Neural cell (in vitro differentiated cells): ENCODE data around the gene ATAD1. TPM values are rescaled to one million over a fixed set of nuclear protein-coding genes. Genes with fewer than 3 reads are reported as not detected.

Experiments used
- H2AFZ ChIP-seq: fragments of 200-600, 300-800 bp; sonication (generic), shearing (Covaris generic); 2 replicates; pipeline ENCODE4 v1.6.0; 2014; ENCODE audit warnings: low read depth, mild to moderate bottlenecking, antibody characterized with exemption, low read length, moderate library complexity
- H3F3A ChIP-seq: fragments of 200-600 bp; shearing (Covaris generic); 2 replicates; pipeline ENCODE4 v1.6.1; 2016; ENCODE audit warnings: mild to moderate bottlenecking, moderate library complexity, mixed read lengths, antibody characterized with exemption, low read length; ENCODE audit not compliant: insufficient read depth, poor library complexity, severe bottlenecking
- H3K27ac ChIP-seq: fragments of 200-600, 300-800 bp; sonication (generic), shearing (Covaris generic); 2 replicates; pipeline ENCODE4 v1.5.1; 2014; ENCODE audit warnings: mild to moderate bottlenecking, low read length, moderate library complexity
- H3K27me3 ChIP-seq: fragments of 300-800, 200-600 bp; sonication (generic), shearing (Covaris generic); 2 replicates; pipeline ENCODE4 v1.6.0; 2014; ENCODE audit warnings: mild to moderate bottlenecking, low read depth, low read length, moderate library complexity; ENCODE audit not compliant: insufficient read depth
- H3K36me3 ChIP-seq: fragments of 300-800, 200-600 bp; sonication (generic), shearing (Covaris generic); 2 replicates; pipeline ENCODE4 v1.5.1; 2014; ENCODE audit warnings: mild to moderate bottlenecking, antibody characterized with exemption, low read length, moderate library complexity; ENCODE audit not compliant: insufficient read depth
- H3K4me2 ChIP-seq: fragments of 300-800, 200-600 bp; sonication (generic), shearing (Covaris generic); 2 replicates; pipeline ENCODE4 v1.6.0; 2014; ENCODE audit warnings: mild to moderate bottlenecking, low read length
- H3K4me3 ChIP-seq: fragments of 300-800, 200-600 bp; sonication (generic), shearing (Covaris generic); 2 replicates; pipeline ENCODE4 v1.5.1; 2014; ENCODE audit warnings: mild to moderate bottlenecking, low read length, moderate library complexity
- H3K79me2 ChIP-seq: fragments of 200-600 bp; shearing (Covaris generic); replicated peaks from 2 replicates; pipeline ENCODE4 v1.6.0; 2014; ENCODE audit warnings: mild to moderate bottlenecking, low read length, moderate library complexity; ENCODE audit not compliant: insufficient read depth
- H3K9ac ChIP-seq: fragments of 300-800, 200-600 bp; sonication (generic), shearing (Covaris generic); 2 replicates; pipeline ENCODE4 v1.6.1; 2016; ENCODE audit warnings: mild to moderate bottlenecking, low read length, mixed read lengths
- H3K9me2 ChIP-seq: fragments of 200-600 bp; shearing (Covaris generic); 2 replicates; pipeline ENCODE4 v1.6.1; 2016; ENCODE audit warnings: mild to moderate bottlenecking, low read length, mixed read lengths; ENCODE audit not compliant: insufficient read depth
- H3K9me3 ChIP-seq: fragments of 200-600, 300-800 bp; sonication (generic), shearing (Covaris generic); 2 replicates; pipeline ENCODE4 v1.6.1; 2016; ENCODE audit warnings: mild to moderate bottlenecking, mixed run types, low read length, moderate library complexity, mixed read lengths
- H4K20me1 ChIP-seq: fragments of 200-600 bp; shearing (Covaris generic); 2 replicates; pipeline ENCODE4 v1.6.1; 2016; ENCODE audit warnings: mild to moderate bottlenecking, mixed run types; ENCODE audit not compliant: insufficient read depth
- CTCF ChIP-seq: fragments of 450-650 bp; IDR thresholded peaks from 2 replicates; pipeline ENCODE4 v1.5.1; 2014; ENCODE audit warnings: antibody characterized with exemption, mild to moderate bottlenecking, moderate library complexity; ENCODE audit not compliant: poor library complexity, severe bottlenecking
- EP300 ChIP-seq: fragments of 450-650 bp; conservative IDR thresholded peaks from 2 replicates; pipeline ENCODE4 v1.6.1; 2014; ENCODE audit warnings: antibody characterized with exemption, mild to moderate bottlenecking, moderate library complexity; ENCODE audit not compliant: poor library complexity, severe bottlenecking
- EZH2 ChIP-seq: fragments of 200-600, 300-800 bp; shearing (Covaris generic), sonication (generic); IDR thresholded peaks from 2 replicates; pipeline ENCODE4 v1.6.1; 2014; ENCODE audit warnings: antibody characterized with exemption, low read length, borderline replicate concordance, mild to moderate bottlenecking; ENCODE audit not compliant: insufficient read depth, poor library complexity, severe bottlenecking
- MXI1 ChIP-seq: fragments of 450-650 bp; conservative IDR thresholded peaks from 2 replicates; pipeline ENCODE4 v1.6.1; 2014; ENCODE audit warnings: antibody characterized with exemption, mild to moderate bottlenecking; ENCODE audit not compliant: poor library complexity, severe bottlenecking
- POLR2AphosphoS5 ChIP-seq: IDR thresholded peaks from 2 replicates; pipeline ENCODE4 v1.6.1; 2012
- RAD21 ChIP-seq: fragments of 450-650 bp; conservative IDR thresholded peaks from 2 replicates; pipeline ENCODE4 v1.6.1; 2014; ENCODE audit warnings: antibody characterized with exemption, mild to moderate bottlenecking, moderate library complexity
- REST ChIP-seq: IDR thresholded peaks from 2 replicates; pipeline ENCODE4 v1.6.1; 2012; ENCODE audit warnings: borderline replicate concordance
- SMC3 ChIP-seq: fragments of 450-650 bp; conservative IDR thresholded peaks from 2 replicates; pipeline ENCODE4 v1.6.1; 2014; ENCODE audit warnings: antibody characterized with exemption, mild to moderate bottlenecking, moderate library complexity; ENCODE audit not compliant: poor library complexity
- TAF1 ChIP-seq: IDR thresholded peaks from 2 replicates; pipeline ENCODE4 v1.6.1; 2012; ENCODE audit warnings: low read depth
- polyA plus RNA-seq: library from polyadenylated mRNA; depleted of rRNA; stranded (reverse); fragments of >200 nt; gene quantifications from 2 replicates; pipeline ENCODE4 v1.2.3, GENCODE V29; 2014

ATAD1 gene
- polyA plus RNA-seq, 1 donor from 2014 or later: 165 TPM

GRCh38 chr10:87816163-87816897, 1.7 kb downstream of the ATAD1 start:
- Histone ChIP-seq H3K36me3 (no peaks in the 10 kb centered on the region), H3K27ac (peak overlapping the region; percentile 89), H3K79me2 (peaks cover 62% of the 10 kb centered on the region), H4K20me1 (no peaks in the 10 kb centered on the region), H3K4me3 (peak overlapping the region; percentile 80), H2AFZ (no peak overlapping the region), H3K9me2 (no peaks in the 10 kb centered on the region), H3K9me3 (no peaks in the 10 kb centered on the region), H3K9ac (no peak overlapping the region), H3F3A (peaks cover 4% of the 10 kb centered on the region), H3K4me2 (peak overlapping the region; percentile 72), H3K27me3 (no peaks in the 10 kb centered on the region)
- peak; percentile 5 for TF ChIP-seq CTCF
- no peak for TF ChIP-seq TAF1

- H3K9me2 ChIP-seq: no peaks in the 10 kb centered on the region
- no peaks in the 10 kb centered on the region for H3K79me2 ChIP-seq
- H3K27me3 ChIP-seq: no peaks in the 10 kb centered on the region
- no peak overlapping the region for H2AFZ ChIP-seq
- no peaks in the 10 kb centered on the region for H3F3A ChIP-seq
- no peak for TF ChIP-seq CTCF
- no peak for TF ChIP-seq EP300
- no peak for TF ChIP-seq MXI1
- TF ChIP-seq EZH2: no peak
- no peak for TF ChIP-seq SMC3
- no peak for TF ChIP-seq RAD21
- TF ChIP-seq POLR2AphosphoS5: no peak
- TF ChIP-seq TAF1: no peak
- TF ChIP-seq REST: no peak
- no peak overlapping the region for H3K4me2 ChIP-seq
- no peak overlapping the region for H3K27ac ChIP-seq
- H3K9ac ChIP-seq: no peak overlapping the region
- H3K9me3 ChIP-seq: no peaks in the 10 kb centered on the region
- no peak overlapping the region for H3K4me3 ChIP-seq
- H4K20me1 ChIP-seq: no peaks in the 10 kb centered on the region
- H3K36me3 ChIP-seq: peaks cover 3% of the 10 kb centered on the region
Measured at GRCh38 chr10:87804939-87805569, 13.0 kb downstream of the ATAD1 start.
